GM23338 (cell line): Measurements from ENCODE around the gene AGER. TPM values are rescaled to one million over a fixed set of nuclear protein-coding genes. Genes with fewer than 3 reads are reported as not detected.

Source experiments
- ATAC-seq: fragments of 200-7000 bp; cut with Tn5 transposase; 3 replicates; pipeline ENCODE4 v1.9.1; 2020
- DNase-seq: peaks from one replicate; pipeline ENCODE4 v3.0.0-alpha.2; 2015; ENCODE audit warnings: low spot score
- H2AFZ ChIP-seq: fragments of 200-600 bp; sonication (generic); 2 replicates; pipeline ENCODE4 v1.8.0; 2016; ENCODE audit warnings: antibody characterized with exemption, mild to moderate bottlenecking, moderate library complexity
- H3F3A ChIP-seq: fragments of 200-600 bp; sonication (generic); replicated peaks from 2 replicates; pipeline ENCODE4 v1.8.0; 2017; ENCODE audit warnings: antibody characterized with exemption, mixed run types, low read depth
- H3K27ac ChIP-seq: fragments of 200-600 bp; sonication (generic); 2 replicates; pipeline ENCODE4 v1.6.1; 2016; ENCODE audit warnings: low read depth
- H3K27me3 ChIP-seq: fragments of 200-600 bp; sonication (generic); 2 replicates; pipeline ENCODE4 v1.8.0; 2016; ENCODE audit warnings: mild to moderate bottlenecking, mixed run types, moderate library complexity; ENCODE audit not compliant: insufficient read depth
- H3K36me3 ChIP-seq: fragments of 200-600 bp; sonication (generic); 2 replicates; pipeline ENCODE4 v1.8.0; 2016; ENCODE audit warnings: mild to moderate bottlenecking; ENCODE audit not compliant: insufficient read depth
- H3K4me1 ChIP-seq: fragments of 200-600 bp; sonication (generic); 2 replicates; pipeline ENCODE4 v1.8.0; 2016; ENCODE audit warnings: mild to moderate bottlenecking, moderate library complexity; ENCODE audit not compliant: insufficient read depth
- H3K4me2 ChIP-seq: fragments of 200-600 bp; sonication (generic); 2 replicates; pipeline ENCODE4 v1.7.1; 2017; ENCODE audit warnings: mixed run types
- H3K4me3 ChIP-seq: fragments of 200-600 bp; sonication (generic); 2 replicates; pipeline ENCODE4 v1.6.1; 2016; ENCODE audit warnings: mixed run types
- H3K79me2 ChIP-seq: fragments of 200-600 bp; sonication (generic); replicated peaks from 2 replicates; pipeline ENCODE4 v1.8.0; 2017; ENCODE audit warnings: mild to moderate bottlenecking; ENCODE audit not compliant: insufficient read depth
- H3K9me2 ChIP-seq: fragments of 200-600 bp; sonication (generic); 2 replicates; pipeline ENCODE4 v1.8.0; 2017; ENCODE audit not compliant: insufficient read depth
- H4K20me1 ChIP-seq: fragments of 200-600 bp; sonication (generic); replicated peaks from 2 replicates; pipeline ENCODE4 v1.8.0; 2017; ENCODE audit warnings: mild to moderate bottlenecking; ENCODE audit not compliant: insufficient read depth
- H3K27ac Mint-ChIP-seq: 2 replicates; pipeline ENCODE4 v1.8.0; 2020; ENCODE audit warnings: inconsistent platforms, mild to moderate bottlenecking, moderate library complexity, mixed read lengths
- H3K27me3 Mint-ChIP-seq: 3 replicates; pipeline ENCODE4 v1.8.0; 2022; ENCODE audit warnings: low read depth, mild to moderate bottlenecking, moderate library complexity, mixed read lengths, inconsistent platforms; ENCODE audit not compliant: insufficient read depth, poor library complexity
- H3K36me3 Mint-ChIP-seq: 3 replicates; pipeline ENCODE4 v1.8.0; 2021; ENCODE audit warnings: low read depth, mild to moderate bottlenecking, inconsistent platforms, moderate library complexity, mixed read lengths
- H3K4me1 Mint-ChIP-seq: 3 replicates; pipeline ENCODE4 v1.8.0; 2020; ENCODE audit warnings: mild to moderate bottlenecking, inconsistent platforms, mixed read lengths
- H3K4me3 Mint-ChIP-seq: 3 replicates; pipeline ENCODE4 v1.8.0; 2021; ENCODE audit warnings: moderate library complexity, mild to moderate bottlenecking, inconsistent platforms, mixed read lengths
- H3K9me3 Mint-ChIP-seq: 3 replicates; pipeline ENCODE4 v1.8.0; 2020; ENCODE audit warnings: moderate library complexity, mild to moderate bottlenecking, inconsistent platforms, mixed read lengths
- CREB1 ChIP-seq: fragments of 250-450 bp; sonication (Bioruptor Pico); IDR thresholded peaks from 2 replicates; pipeline ENCODE4 v1.5.0; 2020; ENCODE audit warnings: low read depth, mild to moderate bottlenecking, moderate library complexity
- EZH2 ChIP-seq: fragments of 200-600 bp; sonication (generic); IDR thresholded peaks from one replicate; pipeline ENCODE4 v1.8.0; 2017; ENCODE audit warnings: antibody characterized with exemption, mild to moderate bottlenecking, low read depth; ENCODE audit not compliant: unreplicated experiment
- EZH2phosphoT487 ChIP-seq: fragments of 200-600 bp; sonication (generic); IDR thresholded peaks from one replicate; pipeline ENCODE4 v1.8.1; 2018; ENCODE audit warnings: antibody characterized with exemption; ENCODE audit not compliant: unreplicated experiment
- JUNB ChIP-seq: IDR thresholded peaks from one replicate; pipeline ENCODE4 v1.6.1; 2016; ENCODE audit warnings: antibody characterized with exemption; ENCODE audit not compliant: unreplicated experiment
- NANOG ChIP-seq: IDR thresholded peaks from 2 replicates; pipeline ENCODE4 v1.6.1; 2016; ENCODE audit warnings: antibody characterized with exemption, borderline replicate concordance
- POLR2AphosphoS5 ChIP-seq: IDR thresholded peaks from 2 replicates; pipeline ENCODE4 v1.6.1; 2016; ENCODE audit warnings: antibody characterized with exemption, low read depth
- STAT1 ChIP-seq: IDR thresholded peaks from one replicate; pipeline ENCODE4 v1.6.1; 2016; ENCODE audit warnings: antibody characterized with exemption; ENCODE audit not compliant: unreplicated experiment
- ZNF114 ChIP-seq: fragments of 250-450 bp; sonication (Bioruptor Pico); IDR thresholded peaks from 2 replicates; pipeline ENCODE4 v1.5.0; 2020; ENCODE audit warnings: mild to moderate bottlenecking, moderate library complexity
- ZNF331 ChIP-seq: fragments of 250-450 bp; sonication (Bioruptor Pico); IDR thresholded peaks from 2 replicates; pipeline ENCODE4 v1.5.0; 2020; ENCODE audit warnings: low read depth, mild to moderate bottlenecking, moderate library complexity
- polyA plus RNA-seq: library from polyadenylated mRNA; unstranded; fragments of >200 nt; fragmentation: Nextera tagmentation; extraction: Ambion mirVana; gene quantifications from 2 replicates; pipeline ENCODE4 v1.2.1, GENCODE V29; 2016
- total RNA-seq: library from RNA; depleted of rRNA; stranded (reverse); fragments of >200 nt; shearing (Covaris generic); gene quantifications from 2 replicates; pipeline ENCODE4 v1.2.3, GENCODE V29; 2014
- TF ChIP-seq, protein P1 (sequence below): fragments of 250-450 bp; sonication (Bioruptor Pico); IDR thresholded peaks from 2 replicates; pipeline ENCODE4 v1.5.0; 2020; ENCODE audit warnings: mild to moderate bottlenecking, moderate library complexity
- TF ChIP-seq, protein P2 (sequence below): IDR thresholded peaks from 2 replicates; pipeline ENCODE4 v1.6.1; 2016; ENCODE audit warnings: antibody characterized with exemption
- TF ChIP-seq, protein P3 (sequence below), 2 experiments: fragments of 200-600 bp in 1 of 2; sonication (generic) in 1 of 2; conservative IDR thresholded peaks; 2 replicates each; pipeline versions ENCODE4 v1.5.1 to v1.6.1; 2016 to 2017; ENCODE audit warnings: antibody characterized with exemption in 2 of 2, low read depth in 2 of 2, mild to moderate bottlenecking in 2 of 2, moderate library complexity in 1 of 2
- TF ChIP-seq, protein P4 (sequence below): IDR thresholded peaks from one replicate; pipeline ENCODE4 v1.6.1; 2018; ENCODE audit warnings: antibody characterized with exemption; ENCODE audit not compliant: unreplicated experiment

Gene AGER
- total and polyA plus RNA-seq, 2 experiments from 2014 or later, result 2.3 to 3.4 TPM

DNA sequence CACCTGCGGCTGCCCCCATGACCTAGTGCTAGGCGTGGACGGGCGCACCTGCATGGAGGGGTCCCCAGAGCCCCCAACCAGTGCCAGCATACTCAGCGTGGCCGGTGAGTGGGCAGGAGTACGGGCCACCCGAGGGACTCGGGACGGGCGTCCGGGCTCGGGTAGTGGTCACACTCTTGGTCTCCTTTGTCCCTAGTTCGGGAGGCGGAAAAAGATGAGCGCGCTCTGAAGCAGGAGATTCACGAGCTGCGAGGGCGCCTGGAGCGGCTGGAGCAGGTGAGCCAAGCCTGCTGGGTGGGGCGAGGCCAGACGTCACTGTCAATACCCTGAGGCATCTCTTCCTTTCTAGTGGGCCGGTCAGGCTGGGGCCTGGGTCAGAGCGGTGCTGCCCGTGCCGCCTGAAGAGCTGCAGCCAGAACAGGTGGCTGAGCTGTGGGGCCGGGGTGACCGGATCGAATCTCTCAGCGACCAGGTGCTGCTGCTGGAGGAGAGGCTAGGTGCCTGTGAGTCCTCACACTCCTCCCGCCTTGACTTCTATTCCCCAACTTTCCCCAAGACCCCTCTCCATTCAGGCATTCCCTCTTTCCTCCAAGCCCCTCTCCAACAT is 16.8 kb downstream of the AGER start:
- Mint-ChIP-seq H3K4me1 (peaks cover 20% of the 10 kb centered on the region), H3K4me3 (no peak overlapping the region; the same call in 2 of the 3 replicates), H3K27me3 (peaks cover 10% of the 10 kb centered on the region), H3K9me3 (no peaks in the 10 kb centered on the region), H3K27ac (peak overlapping the region; percentile 81), H3K36me3 (peaks cover 68% of the 10 kb centered on the region)
- peak overlapping the region; percentile 87 for H3K27ac ChIP-seq
- H3K4me2 ChIP-seq, result peak overlapping the region; percentile 89
- H3F3A ChIP-seq, result peaks cover 12% of the 10 kb centered on the region
- peaks cover 12% of the 10 kb centered on the region for H3K4me1 ChIP-seq
- H3K9me2 ChIP-seq, result no peaks in the 10 kb centered on the region
- no peak for TF ChIP-seq POLR2AphosphoS5
- TF ChIP-seq, protein P1, sequence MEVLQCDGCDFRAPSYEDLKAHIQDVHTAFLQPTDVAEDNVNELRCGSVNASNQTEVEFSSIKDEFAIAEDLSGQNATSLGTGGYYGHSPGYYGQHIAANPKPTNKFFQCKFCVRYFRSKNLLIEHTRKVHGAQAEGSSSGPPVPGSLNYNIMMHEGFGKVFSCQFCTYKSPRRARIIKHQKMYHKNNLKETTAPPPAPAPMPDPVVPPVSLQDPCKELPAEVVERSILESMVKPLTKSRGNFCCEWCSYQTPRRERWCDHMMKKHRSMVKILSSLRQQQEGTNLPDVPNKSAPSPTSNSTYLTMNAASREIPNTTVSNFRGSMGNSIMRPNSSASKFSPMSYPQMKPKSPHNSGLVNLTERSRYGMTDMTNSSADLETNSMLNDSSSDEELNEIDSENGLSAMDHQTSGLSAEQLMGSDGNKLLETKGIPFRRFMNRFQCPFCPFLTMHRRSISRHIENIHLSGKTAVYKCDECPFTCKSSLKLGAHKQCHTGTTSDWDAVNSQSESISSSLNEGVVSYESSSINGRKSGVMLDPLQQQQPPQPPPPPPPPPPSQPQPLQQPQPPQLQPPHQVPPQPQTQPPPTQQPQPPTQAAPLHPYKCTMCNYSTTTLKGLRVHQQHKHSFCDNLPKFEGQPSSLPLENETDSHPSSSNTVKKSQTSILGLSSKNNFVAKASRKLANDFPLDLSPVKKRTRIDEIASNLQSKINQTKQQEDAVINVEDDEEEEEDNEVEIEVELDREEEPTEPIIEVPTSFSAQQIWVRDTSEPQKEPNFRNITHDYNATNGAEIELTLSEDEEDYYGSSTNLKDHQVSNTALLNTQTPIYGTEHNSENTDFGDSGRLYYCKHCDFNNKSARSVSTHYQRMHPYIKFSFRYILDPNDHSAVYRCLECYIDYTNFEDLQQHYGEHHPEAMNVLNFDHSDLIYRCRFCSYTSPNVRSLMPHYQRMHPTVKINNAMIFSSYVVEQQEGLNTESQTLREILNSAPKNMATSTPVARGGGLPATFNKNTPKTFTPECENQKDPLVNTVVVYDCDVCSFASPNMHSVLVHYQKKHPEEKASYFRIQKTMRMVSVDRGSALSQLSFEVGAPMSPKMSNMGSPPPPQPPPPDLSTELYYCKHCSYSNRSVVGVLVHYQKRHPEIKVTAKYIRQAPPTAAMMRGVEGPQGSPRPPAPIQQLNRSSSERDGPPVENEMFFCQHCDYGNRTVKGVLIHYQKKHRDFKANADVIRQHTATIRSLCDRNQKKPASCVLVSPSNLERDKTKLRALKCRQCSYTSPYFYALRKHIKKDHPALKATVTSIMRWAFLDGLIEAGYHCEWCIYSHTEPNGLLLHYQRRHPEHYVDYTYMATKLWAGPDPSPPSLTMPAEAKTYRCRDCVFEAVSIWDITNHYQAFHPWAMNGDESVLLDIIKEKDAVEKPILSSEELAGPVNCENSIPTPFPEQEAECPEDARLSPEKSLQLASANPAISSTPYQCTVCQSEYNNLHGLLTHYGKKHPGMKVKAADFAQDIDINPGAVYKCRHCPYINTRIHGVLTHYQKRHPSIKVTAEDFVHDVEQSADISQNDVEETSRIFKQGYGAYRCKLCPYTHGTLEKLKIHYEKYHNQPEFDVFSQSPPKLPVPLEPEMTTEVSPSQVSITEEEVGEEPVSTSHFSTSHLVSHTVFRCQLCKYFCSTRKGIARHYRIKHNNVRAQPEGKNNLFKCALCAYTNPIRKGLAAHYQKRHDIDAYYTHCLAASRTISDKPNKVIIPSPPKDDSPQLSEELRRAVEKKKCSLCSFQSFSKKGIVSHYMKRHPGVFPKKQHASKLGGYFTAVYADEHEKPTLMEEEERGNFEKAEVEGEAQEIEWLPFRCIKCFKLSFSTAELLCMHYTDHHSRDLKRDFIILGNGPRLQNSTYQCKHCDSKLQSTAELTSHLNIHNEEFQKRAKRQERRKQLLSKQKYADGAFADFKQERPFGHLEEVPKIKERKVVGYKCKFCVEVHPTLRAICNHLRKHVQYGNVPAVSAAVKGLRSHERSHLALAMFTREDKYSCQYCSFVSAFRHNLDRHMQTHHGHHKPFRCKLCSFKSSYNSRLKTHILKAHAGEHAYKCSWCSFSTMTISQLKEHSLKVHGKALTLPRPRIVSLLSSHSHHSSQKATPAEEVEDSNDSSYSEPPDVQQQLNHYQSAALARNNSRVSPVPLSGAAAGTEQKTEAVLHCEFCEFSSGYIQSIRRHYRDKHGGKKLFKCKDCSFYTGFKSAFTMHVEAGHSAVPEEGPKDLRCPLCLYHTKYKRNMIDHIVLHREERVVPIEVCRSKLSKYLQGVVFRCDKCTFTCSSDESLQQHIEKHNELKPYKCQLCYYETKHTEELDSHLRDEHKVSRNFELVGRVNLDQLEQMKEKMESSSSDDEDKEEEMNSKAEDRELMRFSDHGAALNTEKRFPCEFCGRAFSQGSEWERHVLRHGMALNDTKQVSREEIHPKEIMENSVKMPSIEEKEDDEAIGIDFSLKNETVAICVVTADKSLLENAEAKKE, result no peak
- TF ChIP-seq, protein P2, sequence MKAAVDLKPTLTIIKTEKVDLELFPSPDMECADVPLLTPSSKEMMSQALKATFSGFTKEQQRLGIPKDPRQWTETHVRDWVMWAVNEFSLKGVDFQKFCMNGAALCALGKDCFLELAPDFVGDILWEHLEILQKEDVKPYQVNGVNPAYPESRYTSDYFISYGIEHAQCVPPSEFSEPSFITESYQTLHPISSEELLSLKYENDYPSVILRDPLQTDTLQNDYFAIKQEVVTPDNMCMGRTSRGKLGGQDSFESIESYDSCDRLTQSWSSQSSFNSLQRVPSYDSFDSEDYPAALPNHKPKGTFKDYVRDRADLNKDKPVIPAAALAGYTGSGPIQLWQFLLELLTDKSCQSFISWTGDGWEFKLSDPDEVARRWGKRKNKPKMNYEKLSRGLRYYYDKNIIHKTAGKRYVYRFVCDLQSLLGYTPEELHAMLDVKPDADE, result no peak
- TF ChIP-seq, protein P3, sequence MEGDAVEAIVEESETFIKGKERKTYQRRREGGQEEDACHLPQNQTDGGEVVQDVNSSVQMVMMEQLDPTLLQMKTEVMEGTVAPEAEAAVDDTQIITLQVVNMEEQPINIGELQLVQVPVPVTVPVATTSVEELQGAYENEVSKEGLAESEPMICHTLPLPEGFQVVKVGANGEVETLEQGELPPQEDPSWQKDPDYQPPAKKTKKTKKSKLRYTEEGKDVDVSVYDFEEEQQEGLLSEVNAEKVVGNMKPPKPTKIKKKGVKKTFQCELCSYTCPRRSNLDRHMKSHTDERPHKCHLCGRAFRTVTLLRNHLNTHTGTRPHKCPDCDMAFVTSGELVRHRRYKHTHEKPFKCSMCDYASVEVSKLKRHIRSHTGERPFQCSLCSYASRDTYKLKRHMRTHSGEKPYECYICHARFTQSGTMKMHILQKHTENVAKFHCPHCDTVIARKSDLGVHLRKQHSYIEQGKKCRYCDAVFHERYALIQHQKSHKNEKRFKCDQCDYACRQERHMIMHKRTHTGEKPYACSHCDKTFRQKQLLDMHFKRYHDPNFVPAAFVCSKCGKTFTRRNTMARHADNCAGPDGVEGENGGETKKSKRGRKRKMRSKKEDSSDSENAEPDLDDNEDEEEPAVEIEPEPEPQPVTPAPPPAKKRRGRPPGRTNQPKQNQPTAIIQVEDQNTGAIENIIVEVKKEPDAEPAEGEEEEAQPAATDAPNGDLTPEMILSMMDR (conservative IDR thresholded peaks at IDR 0.05; ENCODE audit: low read depth in 2 of 2), result no peak
- no peak for TF ChIP-seq ZNF331 (CRISPR knock-in tag)
- no peak for TF ChIP-seq JUNB
- TF ChIP-seq STAT1, result no peak
- TF ChIP-seq EZH2phosphoT487, result no peak
- no peak for TF ChIP-seq NANOG
- no peak for TF ChIP-seq EZH2
- TF ChIP-seq, protein P4, sequence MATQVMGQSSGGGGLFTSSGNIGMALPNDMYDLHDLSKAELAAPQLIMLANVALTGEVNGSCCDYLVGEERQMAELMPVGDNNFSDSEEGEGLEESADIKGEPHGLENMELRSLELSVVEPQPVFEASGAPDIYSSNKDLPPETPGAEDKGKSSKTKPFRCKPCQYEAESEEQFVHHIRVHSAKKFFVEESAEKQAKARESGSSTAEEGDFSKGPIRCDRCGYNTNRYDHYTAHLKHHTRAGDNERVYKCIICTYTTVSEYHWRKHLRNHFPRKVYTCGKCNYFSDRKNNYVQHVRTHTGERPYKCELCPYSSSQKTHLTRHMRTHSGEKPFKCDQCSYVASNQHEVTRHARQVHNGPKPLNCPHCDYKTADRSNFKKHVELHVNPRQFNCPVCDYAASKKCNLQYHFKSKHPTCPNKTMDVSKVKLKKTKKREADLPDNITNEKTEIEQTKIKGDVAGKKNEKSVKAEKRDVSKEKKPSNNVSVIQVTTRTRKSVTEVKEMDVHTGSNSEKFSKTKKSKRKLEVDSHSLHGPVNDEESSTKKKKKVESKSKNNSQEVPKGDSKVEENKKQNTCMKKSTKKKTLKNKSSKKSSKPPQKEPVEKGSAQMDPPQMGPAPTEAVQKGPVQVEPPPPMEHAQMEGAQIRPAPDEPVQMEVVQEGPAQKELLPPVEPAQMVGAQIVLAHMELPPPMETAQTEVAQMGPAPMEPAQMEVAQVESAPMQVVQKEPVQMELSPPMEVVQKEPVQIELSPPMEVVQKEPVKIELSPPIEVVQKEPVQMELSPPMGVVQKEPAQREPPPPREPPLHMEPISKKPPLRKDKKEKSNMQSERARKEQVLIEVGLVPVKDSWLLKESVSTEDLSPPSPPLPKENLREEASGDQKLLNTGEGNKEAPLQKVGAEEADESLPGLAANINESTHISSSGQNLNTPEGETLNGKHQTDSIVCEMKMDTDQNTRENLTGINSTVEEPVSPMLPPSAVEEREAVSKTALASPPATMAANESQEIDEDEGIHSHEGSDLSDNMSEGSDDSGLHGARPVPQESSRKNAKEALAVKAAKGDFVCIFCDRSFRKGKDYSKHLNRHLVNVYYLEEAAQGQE, result no peak
- no peak for TF ChIP-seq ZNF114 (CRISPR knock-in tag)
- TF ChIP-seq CREB1 (CRISPR knock-in tag), result no peak
- H3K79me2 ChIP-seq, result peaks cover 6% of the 10 kb centered on the region; the same call in 1 of the 2 replicates
- H3K4me3 ChIP-seq, result peak overlapping the region; percentile 64
- peak; percentile 75 for DNase-seq
- H2AFZ ChIP-seq, result no peak overlapping the region
- H3K36me3 ChIP-seq, result no peaks in the 10 kb centered on the region; the same call in 1 of the 2 replicates
- peaks cover 9% of the 10 kb centered on the region; the same call in 1 of the 2 replicates for H4K20me1 ChIP-seq
- H3K27me3 ChIP-seq, result no peaks in the 10 kb centered on the region
- peak; percentile 53 for ATAC-seq
